WERI-Rb-1 (cell line): ENCODE results near the gene KRT32.

Source experiments
- DNase-seq: peaks from one replicate; pipeline ENCODE4 v3.0.0-alpha.2; 2020
- H3K27ac ChIP-seq: fragments of 250-450 bp; sonication (Bioruptor Pico); 2 replicates; pipeline ENCODE4 v1.5.1; 2020; ENCODE audit warnings: mild to moderate bottlenecking, moderate library complexity
- H3K27me3 ChIP-seq: fragments of 250-450 bp; sonication (Bioruptor Pico); 2 replicates; pipeline ENCODE4 v1.5.1; 2021; ENCODE audit warnings: mild to moderate bottlenecking, low read depth, moderate library complexity; ENCODE audit not compliant: insufficient read depth, severe bottlenecking
- H3K36me3 ChIP-seq: fragments of 250-450 bp; sonication (Bioruptor Pico); 2 replicates; pipeline ENCODE4 v1.5.1; 2020; ENCODE audit warnings: mild to moderate bottlenecking, moderate library complexity
- H3K4me3 ChIP-seq: 2 replicates; pipeline ENCODE4 v1.5.1; 2011; ENCODE audit warnings: low read depth, mild to moderate bottlenecking, control low read depth, low read length
- H3K9me3 ChIP-seq: fragments of 250-450 bp; sonication (Bioruptor Pico); 2 replicates; pipeline ENCODE4 v1.5.1; 2021; ENCODE audit warnings: mild to moderate bottlenecking, moderate library complexity; ENCODE audit not compliant: severe bottlenecking
- TF ChIP-seq, protein P1 (sequence below): IDR thresholded peaks from 2 replicates; pipeline ENCODE4 v1.5.1; 2011; ENCODE audit warnings: low read depth, mild to moderate bottlenecking, control low read depth, inconsistent platforms, low read length

Gene KRT32

DNA sequence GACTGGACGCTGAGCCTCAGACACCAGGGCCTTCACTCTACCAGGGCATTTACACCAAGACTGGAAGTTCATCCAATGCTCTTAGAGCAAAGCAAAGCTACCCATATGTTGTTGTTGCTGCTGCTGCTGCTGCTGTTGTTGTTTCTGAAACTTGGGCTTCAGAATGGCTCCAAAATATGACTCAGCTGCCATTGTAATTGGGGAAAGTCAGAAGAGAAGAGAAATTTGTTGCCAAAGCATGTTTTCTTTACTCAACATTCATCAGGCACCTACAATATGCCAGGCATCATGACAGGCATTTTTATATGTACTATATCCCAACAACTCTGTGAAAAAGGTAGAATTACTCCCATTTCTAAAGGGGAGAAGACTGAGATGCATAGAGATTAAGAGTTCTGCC, 11.9 kb downstream of the KRT32 start:
- no peak overlapping the region for H3K27ac ChIP-seq
- TF ChIP-seq, protein P1, sequence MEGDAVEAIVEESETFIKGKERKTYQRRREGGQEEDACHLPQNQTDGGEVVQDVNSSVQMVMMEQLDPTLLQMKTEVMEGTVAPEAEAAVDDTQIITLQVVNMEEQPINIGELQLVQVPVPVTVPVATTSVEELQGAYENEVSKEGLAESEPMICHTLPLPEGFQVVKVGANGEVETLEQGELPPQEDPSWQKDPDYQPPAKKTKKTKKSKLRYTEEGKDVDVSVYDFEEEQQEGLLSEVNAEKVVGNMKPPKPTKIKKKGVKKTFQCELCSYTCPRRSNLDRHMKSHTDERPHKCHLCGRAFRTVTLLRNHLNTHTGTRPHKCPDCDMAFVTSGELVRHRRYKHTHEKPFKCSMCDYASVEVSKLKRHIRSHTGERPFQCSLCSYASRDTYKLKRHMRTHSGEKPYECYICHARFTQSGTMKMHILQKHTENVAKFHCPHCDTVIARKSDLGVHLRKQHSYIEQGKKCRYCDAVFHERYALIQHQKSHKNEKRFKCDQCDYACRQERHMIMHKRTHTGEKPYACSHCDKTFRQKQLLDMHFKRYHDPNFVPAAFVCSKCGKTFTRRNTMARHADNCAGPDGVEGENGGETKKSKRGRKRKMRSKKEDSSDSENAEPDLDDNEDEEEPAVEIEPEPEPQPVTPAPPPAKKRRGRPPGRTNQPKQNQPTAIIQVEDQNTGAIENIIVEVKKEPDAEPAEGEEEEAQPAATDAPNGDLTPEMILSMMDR, result no peak
- no peak overlapping the region for H3K4me3 ChIP-seq

DNA sequence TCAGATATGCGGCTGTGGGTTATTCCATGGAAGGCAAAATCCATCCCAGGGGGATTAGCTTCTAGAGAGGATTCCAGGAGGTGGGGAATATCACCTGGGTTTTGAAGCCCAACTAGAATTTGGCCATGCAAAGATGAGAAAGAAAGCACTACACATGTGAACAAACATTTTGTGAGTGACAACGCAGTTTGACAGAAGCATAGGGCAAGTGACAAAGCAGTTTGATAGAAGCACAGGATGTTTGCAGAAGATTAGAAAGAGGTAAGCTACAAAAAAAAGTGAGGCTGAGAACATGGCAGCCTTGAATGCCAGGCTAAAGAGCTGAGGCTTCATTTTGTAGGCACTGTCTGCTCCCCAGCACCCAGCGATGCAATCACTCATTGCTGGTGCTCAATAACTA, 14.1 kb downstream of the KRT32 start:
- H3K4me3 ChIP-seq, result no peak overlapping the region
- peaks cover 17% of the 10 kb centered on the region for H3K9me3 ChIP-seq
- H3K36me3 ChIP-seq, result no peaks in the 10 kb centered on the region
- peaks cover 97% of the 10 kb centered on the region for H3K27me3 ChIP-seq
- TF ChIP-seq, protein P1, result no peak
- no peak overlapping the region for H3K27ac ChIP-seq
- no peak for DNase-seq

More for the DNA sequence above, 11.9 kb downstream of the KRT32 start:
- Histone ChIP-seq H3K27me3 (peaks cover 98% of the 10 kb centered on the region), H3K36me3 (no peaks in the 10 kb centered on the region), H3K9me3 (peaks cover 17% of the 10 kb centered on the region)
- no peak for DNase-seq

DNA sequence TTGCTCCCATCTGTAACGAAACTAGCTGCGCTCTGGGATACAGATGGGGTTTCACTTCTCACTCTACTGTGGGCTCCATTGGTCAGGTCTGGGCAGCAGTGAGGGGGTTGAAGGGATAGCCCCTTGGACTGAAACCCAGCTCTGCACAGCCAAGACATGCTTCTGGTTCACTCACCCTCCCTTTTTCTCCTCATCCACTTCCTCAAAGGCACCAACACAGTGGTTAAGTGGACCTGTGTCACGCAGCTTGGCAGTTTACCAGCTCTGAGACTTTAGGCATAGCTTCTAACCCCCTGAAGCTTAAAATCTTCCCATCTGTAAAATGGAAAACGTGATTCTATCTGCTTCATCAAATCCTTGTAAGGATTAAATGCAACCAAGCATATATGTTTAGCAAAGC, 14.9 kb downstream of the KRT32 start:
- DNase-seq, result no peak
- TF ChIP-seq, protein P1, result no peak
- Histone ChIP-seq H3K36me3 (no peaks in the 10 kb centered on the region), H3K27me3 (peaks cover 98% of the 10 kb centered on the region), H3K27ac (no peak overlapping the region), H3K4me3 (no peak overlapping the region), H3K9me3 (peaks cover 17% of the 10 kb centered on the region)

DNA sequence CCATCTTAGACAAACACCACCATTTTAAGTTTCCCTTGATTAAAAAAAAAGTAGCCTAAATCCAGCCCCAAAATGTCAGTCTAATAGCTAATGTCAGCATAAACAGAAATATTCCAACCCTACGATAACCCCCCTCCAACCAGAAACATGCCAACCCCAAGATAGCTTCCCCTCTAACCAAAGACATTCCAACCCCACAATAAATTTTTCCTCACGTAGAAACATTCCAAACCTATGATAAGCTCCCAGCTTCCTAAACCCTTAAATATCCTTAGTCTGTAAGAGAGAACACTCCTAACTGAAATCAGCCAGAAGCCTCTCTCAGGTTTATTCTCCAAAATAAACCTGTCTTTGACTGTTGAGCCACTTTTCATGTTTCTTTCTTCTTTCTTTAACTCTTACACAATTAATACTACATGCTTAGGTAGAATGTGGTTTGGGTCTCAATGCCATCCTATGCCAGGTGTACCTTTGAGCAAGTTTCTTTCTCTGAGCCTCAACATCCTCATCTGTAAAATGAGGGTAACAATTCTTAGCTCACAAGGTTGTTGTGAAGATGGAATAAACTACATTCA, 15.9 kb downstream of the KRT32 start:
- peaks cover 17% of the 10 kb centered on the region for H3K9me3 ChIP-seq
- H3K27ac ChIP-seq, result no peak overlapping the region
- no peak for DNase-seq
- no peaks in the 10 kb centered on the region for H3K36me3 ChIP-seq
- H3K27me3 ChIP-seq, result peaks cover 99% of the 10 kb centered on the region
- TF ChIP-seq, protein P1, result no peak
- no peak overlapping the region for H3K4me3 ChIP-seq

DNA sequence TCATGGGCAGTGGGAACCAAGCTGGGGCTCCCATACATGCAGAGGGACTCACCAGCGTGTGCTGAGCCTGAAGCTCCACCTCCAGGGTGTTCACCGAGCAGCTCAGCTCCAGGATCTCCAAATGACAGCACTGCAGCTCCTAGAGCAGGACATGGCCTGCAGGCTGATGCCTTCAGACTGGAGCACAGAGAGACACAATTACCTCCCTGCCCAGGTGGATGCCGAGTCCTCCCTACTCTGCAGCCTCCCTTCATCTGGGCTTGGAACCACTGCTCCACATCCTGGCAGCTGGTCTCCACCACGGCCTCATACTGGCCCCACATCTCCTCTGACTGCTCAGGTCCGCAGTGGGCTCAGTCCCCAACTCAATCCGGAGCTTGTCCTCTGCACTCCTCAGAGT, 18.2 kb downstream of the KRT32 start:
- H3K4me3 ChIP-seq, result no peak overlapping the region
- TF ChIP-seq, protein P1, result no peak
- peaks cover 22% of the 10 kb centered on the region for H3K9me3 ChIP-seq
- no peak for DNase-seq
- no peak overlapping the region for H3K27ac ChIP-seq
- no peaks in the 10 kb centered on the region for H3K36me3 ChIP-seq
- peaks cover 96% of the 10 kb centered on the region for H3K27me3 ChIP-seq

DNA sequence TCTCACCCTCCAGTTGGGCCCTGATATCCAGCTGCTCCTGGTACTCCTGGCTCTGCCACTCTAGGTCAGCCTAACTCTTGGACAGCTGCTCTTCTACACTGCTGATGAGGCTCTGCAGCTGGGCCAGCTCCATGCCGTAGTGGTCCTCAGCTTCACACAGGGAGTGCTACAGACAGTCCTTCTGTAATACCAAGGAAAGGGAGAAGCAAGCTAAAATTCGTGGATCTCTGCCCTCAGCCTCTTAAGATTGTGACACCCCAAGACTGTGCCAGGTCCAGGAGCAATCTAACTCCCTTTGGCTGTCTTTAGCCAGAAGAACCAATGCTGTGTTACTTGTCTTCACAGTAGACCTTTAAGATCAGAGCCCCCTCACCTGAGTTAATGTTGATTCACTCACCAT, 18.7 kb downstream of the KRT32 start:
- no peak overlapping the region for H3K27ac ChIP-seq
- TF ChIP-seq, protein P1, result no peak
- DNase-seq, result no peak
- no peak overlapping the region for H3K4me3 ChIP-seq
- peaks cover 96% of the 10 kb centered on the region for H3K27me3 ChIP-seq
- no peaks in the 10 kb centered on the region for H3K36me3 ChIP-seq
- peaks cover 22% of the 10 kb centered on the region for H3K9me3 ChIP-seq
